Stomach smooth muscle (tissue), 2 donors: Measurements from ENCODE around the gene HLA-DQA1.
"Not testable (repeated sequence)": the region's sequence is repeated elsewhere in the genome, so short reads cannot be mapped to it uniquely, and the experiment has no call there.

Experiments
- H3K27ac ChIP-seq: one replicate; pipeline ENCODE4 v1.7.0; 2013; ENCODE audit warnings: mild to moderate bottlenecking, low read length, inconsistent platforms
- H3K27me3 ChIP-seq, 2 donors: one replicate each; pipeline ENCODE4 v1.7.0; 2013; ENCODE audit warnings: low read length in 2 of 2; ENCODE audit not compliant: insufficient read depth in 2 of 2, control insufficient read depth in 1 of 2
- H3K36me3 ChIP-seq, 2 donors: one replicate each; pipeline ENCODE4 v1.7.0; 2013; ENCODE audit warnings: low read length in 2 of 2; ENCODE audit not compliant: control insufficient read depth in 2 of 2, insufficient read depth in 2 of 2
- H3K4me1 ChIP-seq: one replicate; pipeline ENCODE4 v1.7.0; 2013; ENCODE audit warnings: low read length; ENCODE audit not compliant: control insufficient read depth, insufficient read depth
- H3K4me3 ChIP-seq, 2 donors: one replicate each; pipeline ENCODE4 v1.7.0; 2013; ENCODE audit warnings: low read length in 2 of 2
- H3K9ac ChIP-seq, 2 donors: one replicate each; pipeline ENCODE4 v1.7.0; 2013; ENCODE audit warnings: low read length in 2 of 2, mild to moderate bottlenecking in 1 of 2
- H3K9me3 ChIP-seq, 2 donors: one replicate each; pipeline ENCODE4 v1.7.0; 2013; ENCODE audit warnings: low read length in 2 of 2; ENCODE audit not compliant: control insufficient read depth in 2 of 2
- donor health status: healthy.
- donor health status: Pancreatic carcinoma.

HLA-DQA1 gene

DNA sequence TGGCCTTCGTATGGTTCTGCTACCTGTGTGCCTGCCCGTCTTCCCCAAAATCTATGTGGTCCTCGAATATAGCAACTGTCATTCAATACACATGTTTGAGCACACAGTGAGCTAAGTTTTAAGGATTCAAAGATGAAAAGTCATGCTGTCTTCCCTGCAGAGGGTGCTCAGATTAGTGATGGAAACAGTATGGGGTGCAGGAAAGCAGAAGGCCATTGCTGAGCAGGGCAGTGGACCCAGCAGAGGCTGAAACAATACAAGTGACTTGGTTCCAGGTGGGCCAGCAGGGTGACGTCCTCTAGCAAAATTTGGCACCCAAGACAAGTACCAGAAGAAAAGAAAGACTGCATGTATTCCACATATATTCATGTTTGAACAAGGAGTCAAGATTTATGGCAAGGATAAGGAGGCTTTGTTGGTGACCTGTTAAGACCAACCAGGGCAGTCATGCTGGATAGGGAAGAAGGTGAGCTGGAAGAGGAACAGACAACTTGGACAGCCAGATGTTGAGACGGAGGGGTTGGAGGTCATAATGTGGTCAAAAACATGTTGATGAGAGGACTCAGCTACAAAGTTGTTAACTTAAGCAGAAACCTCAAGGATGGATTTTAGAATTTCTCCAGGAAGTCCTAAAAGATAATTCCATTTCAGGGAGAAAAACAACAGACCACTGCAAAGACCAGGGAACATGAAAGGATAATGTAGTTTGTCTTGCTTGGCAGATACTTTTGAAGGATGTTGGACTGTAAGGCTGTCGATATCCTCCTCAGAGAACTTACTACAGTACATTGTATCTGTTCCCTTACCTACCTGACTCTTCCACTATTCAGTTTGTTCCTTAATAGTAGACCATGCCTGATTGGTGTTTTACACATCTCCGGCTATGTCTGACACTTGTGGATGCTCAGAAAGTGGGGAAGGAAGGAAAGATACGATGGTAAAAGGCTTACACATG, 2.5 kb downstream of the HLA-DQA1 start:
- Histone ChIP-seq H3K27me3 (peaks cover 0 to 3% of the 10 kb centered on the region in 2 donors), H3K4me1 (no peaks in the 10 kb centered on the region), H3K9ac (no peak overlapping the region), H3K36me3 (no peaks in the 10 kb centered on the region), H3K9me3 (no peaks in the 10 kb centered on the region), H3K27ac (no peak overlapping the region), H3K4me3 (no peak overlapping the region)

DNA sequence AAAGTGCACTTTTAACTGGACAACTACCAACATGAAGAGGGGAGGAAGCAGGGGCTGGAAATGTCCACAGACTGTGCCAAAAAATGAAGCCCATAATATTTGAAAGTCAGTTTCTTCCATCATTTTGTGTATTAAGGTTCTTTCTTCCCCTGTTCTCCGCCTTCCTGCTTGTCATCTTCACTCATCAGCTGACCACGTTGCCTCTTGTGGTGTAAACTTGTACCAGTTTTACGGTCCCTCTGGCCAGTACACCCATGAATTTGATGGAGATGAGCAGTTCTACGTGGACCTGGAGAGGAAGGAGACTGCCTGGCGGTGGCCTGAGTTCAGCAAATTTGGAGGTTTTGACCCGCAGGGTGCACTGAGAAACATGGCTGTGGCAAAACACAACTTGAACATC, 3.9 kb downstream of the HLA-DQA1 start:
- Histone ChIP-seq H3K9ac (no peak overlapping the region), H3K4me3 (no peak overlapping the region), H3K27me3 (no peaks in the 10 kb centered on the region), H3K36me3 (no peaks in the 10 kb centered on the region), H3K9me3 (no peaks in the 10 kb centered on the region), H3K4me1 (no peaks in the 10 kb centered on the region), H3K27ac (no peak overlapping the region)

DNA sequence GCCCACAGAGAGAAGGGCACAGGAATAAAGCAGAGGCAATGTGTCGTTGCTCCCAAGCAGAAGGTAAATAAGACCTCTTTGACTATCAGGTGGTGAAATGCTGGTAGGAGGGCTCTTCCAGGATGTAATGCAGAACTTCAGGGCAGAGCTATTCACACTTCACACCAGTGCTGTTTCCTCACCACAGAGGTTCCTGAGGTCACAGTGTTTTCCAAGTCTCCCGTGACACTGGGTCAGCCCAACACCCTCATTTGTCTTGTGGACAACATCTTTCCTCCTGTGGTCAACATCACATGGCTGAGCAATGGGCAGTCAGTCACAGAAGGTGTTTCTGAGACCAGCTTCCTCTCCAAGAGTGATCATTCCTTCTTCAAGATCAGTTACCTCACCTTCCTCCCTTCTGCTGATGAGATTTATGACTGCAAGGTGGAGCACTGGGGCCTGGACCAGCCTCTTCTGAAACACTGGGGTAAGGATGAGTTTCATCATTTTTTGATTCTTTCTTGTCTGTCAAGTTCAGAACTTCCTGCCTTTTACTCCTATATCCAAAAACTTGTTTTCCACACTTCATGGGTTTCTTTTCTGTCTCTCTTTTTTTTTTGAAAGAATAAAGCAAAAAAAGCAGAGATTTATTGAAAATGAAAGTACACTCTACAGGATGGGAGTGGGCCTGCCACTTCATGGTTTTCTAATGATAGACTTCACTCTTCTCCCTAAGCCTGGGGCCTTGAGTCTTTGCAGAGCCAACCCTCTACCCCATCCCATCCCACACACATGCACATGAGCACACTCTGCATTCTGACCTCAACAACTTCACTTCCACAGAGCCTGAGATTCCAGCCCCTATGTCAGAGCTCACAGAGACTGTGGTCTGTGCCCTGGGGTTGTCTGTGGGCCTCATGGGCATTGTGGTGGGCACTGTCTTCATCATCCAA, 4.8 kb downstream of the HLA-DQA1 start:
- H3K27ac ChIP-seq, H3K4me3 ChIP-seq, H3K9me3 ChIP-seq, H3K36me3 ChIP-seq, H3K4me1 ChIP-seq, H3K9ac ChIP-seq, H3K27me3 ChIP-seq: not testable (repeated sequence)

DNA sequence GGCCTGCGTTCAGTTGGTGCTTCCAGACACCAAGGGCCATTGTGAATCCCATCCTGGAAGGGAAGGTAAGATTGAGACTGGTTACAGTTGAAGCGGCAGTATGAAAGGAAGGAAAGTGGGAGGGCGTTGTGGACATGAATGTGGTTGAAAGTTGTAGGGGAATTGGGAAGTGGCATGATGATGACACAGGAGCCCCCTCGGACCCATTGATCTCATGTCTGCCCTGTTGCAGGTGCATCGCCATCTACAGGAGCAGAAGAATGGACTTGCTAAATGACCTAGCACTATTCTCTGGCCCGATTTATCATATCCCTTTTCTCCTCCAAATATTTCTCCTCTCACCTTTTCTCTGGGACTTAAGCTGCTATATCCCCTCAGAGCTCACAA, 5.5 kb downstream of the HLA-DQA1 start:
- no peaks in the 10 kb centered on the region for H3K36me3 ChIP-seq
- no peak overlapping the region for H3K9ac ChIP-seq
- no peaks in the 10 kb centered on the region for H3K4me1 ChIP-seq
- H3K27ac ChIP-seq = no peak overlapping the region
- H3K9me3 ChIP-seq = no peaks in the 10 kb centered on the region
- H3K27me3 ChIP-seq = no peaks in the 10 kb centered on the region
- H3K4me3 ChIP-seq = no peak overlapping the region

DNA sequence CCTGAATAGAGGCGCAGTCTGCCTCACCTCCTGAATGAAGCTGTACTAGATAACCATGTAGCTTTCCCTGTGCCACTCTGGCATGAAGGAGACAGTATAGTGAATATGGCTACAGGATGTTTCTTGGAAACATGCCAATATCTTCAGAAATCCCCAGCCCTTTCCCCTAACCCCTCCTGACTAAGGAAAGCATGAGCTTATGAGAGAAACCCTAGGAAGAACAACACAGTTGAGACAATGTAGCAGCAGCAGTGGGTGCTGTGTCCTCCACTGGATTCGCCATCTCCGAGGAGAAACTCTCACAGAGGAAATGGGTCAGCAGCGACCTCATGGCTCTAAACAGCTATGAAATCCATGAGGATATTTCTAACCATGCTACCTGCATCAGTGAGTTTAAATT, 6.7 kb downstream of the HLA-DQA1 start:
- Histone ChIP-seq H3K27ac (no peak overlapping the region), H3K9me3 (no peaks in the 10 kb centered on the region), H3K27me3 (no peaks in the 10 kb centered on the region), H3K4me1 (no peaks in the 10 kb centered on the region), H3K9ac (no peak overlapping the region), H3K36me3 (no peaks in the 10 kb centered on the region), H3K4me3 (no peak overlapping the region)

DNA sequence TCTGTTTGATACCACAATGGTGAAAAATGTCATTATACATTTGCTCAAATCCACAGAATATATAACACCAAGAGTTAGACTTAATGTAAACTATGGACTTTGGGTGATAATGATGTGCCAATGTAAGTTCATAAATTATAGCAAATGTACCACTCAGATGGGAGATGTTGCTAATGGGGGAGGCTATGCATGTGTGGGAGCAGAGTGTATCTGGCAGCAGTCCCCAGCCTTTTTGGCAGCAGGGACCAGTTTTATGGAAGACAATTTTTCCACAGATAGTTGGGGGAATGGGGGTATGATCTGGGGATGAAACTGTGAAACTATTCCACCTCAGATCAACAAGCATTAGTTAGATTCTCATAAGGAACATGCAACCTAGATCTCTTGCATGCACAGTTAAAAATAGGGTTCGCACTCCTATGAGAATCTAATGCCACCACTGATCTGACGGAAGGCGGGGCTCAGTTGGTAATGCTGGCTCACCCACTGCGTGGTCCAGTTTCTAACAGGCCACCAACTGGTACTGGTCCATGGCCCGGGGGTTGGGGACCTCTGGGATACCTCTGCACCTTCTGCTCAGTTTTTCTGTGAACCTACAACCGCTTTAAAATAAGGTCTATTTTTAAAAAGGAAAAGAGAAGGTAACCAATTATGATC, 8.0 kb downstream of the HLA-DQA1 start:
- Histone ChIP-seq H3K9ac (no peak overlapping the region), H3K4me3 (no peak overlapping the region), H3K36me3 (no peaks in the 10 kb centered on the region), H3K4me1 (no peaks in the 10 kb centered on the region), H3K27me3 (no peaks in the 10 kb centered on the region), H3K9me3 (no peaks in the 10 kb centered on the region), H3K27ac (no peak overlapping the region)

DNA sequence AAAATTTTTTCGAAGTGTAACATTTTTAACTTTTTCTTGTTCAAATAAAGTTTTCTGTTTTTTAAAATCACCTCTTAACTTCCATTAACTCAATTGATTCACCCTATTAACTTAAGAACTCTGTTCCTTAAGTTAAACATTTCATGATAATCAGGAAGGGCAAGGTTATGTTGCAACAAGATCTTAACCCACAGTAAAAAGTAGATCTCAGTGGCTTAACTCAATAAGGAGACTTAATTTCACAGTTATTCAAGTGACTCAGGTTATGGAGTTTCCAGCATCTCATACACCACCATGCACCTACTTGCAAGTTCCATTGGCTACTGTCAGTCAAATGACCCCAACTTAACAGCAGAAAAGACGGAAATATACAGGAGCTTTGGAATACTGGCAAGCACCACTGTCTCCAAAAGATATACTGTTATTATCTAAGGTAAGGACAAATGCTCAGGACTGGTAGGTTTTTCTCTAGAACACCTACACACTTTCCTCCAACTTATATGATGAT, 18.1 kb downstream of the HLA-DQA1 start:
- no peak overlapping the region for H3K9ac ChIP-seq
- H3K4me3 ChIP-seq = no peak overlapping the region
- H3K27ac ChIP-seq = no peak overlapping the region
- peaks cover 0 to 3% of the 10 kb centered on the region in 2 donors for H3K27me3 ChIP-seq
- no peaks in the 10 kb centered on the region for H3K4me1 ChIP-seq
- H3K9me3 ChIP-seq = no peaks in the 10 kb centered on the region
- H3K36me3 ChIP-seq = no peaks in the 10 kb centered on the region

DNA sequence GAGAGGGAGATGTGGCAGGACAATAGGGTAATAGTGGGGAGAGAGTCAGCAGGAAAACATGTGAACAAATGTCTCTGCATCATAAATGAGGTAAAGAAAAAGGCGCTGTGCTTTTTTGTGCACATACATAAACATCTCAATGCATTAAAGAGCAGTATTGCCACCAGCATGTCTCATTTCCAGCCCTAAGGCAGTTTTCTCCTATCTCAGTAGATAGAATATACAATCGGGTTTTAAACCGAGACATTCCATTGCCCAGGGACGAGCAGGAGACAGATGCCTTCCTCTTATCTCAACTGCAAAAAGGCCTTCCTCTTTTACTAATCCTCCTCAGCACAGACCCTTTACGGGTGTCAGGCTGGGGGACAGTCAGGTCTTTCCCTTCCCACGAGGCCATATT, 20.1 kb downstream of the HLA-DQA1 start:
- not testable (repeated sequence) for H3K27me3 ChIP-seq, H3K9me3 ChIP-seq, H3K4me3 ChIP-seq, H3K27ac ChIP-seq, H3K4me1 ChIP-seq, H3K36me3 ChIP-seq, H3K9ac ChIP-seq

DNA sequence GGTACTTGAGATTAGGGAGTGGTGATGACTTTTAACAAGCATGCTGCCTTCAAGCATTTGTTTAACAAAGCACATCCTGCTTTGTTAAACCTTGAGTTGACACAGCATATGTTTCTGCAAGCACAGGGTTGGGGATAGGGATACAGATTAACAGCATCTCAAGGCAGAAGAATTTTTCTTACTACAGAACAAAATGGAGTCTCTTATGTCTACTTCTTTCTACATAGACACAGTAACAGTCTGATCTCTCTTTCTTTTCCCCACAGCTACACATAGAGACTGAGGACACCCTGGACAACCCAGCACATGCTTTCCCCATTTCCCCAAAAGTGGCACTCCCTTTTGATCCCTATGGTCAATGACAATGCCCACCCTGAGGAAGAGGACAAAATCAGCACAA, 20.6 kb downstream of the HLA-DQA1 start:
- H3K4me3 ChIP-seq, H3K36me3 ChIP-seq, H3K27ac ChIP-seq, H3K9ac ChIP-seq, H3K4me1 ChIP-seq, H3K27me3 ChIP-seq, H3K9me3 ChIP-seq: not testable (repeated sequence)

DNA sequence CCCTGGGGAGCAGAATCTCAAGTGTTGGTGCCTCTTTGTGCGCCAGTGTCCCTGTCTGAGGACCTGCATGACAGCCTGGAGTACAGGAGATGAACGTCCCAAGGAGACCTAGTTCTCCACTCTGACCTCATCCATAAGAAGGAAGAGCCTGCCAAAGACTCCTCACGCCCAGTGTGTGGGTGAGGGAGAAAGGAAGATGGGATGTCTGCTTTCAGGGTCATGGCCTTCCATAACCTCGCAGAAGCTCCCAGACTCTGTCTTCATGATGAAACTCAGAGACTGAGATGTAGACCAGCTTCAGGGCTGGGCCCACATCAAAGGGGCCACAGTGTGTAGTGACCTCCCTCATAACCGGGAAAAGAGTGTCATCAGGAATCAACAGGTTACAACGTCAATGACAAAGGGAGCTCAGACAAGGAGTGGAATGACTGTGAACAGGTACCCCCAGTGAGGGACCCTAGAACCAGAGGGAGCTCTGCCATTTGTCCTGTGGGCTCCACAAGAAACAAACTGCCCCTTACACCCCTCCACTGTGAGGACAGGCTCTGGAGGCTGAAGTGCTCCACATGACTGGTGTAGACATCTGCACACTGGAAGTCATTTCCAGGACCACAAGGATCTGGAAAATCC, 21.2 kb downstream of the HLA-DQA1 start:
- H3K27me3 ChIP-seq = peaks cover 0 to 3% of the 10 kb centered on the region in 2 donors
- H3K4me1 ChIP-seq = no peaks in the 10 kb centered on the region
- H3K27ac ChIP-seq = no peak overlapping the region
- H3K4me3 ChIP-seq = no peak overlapping the region
- H3K9ac ChIP-seq = no peak overlapping the region
- no peaks in the 10 kb centered on the region for H3K9me3 ChIP-seq
- no peaks in the 10 kb centered on the region for H3K36me3 ChIP-seq
